GM20431 (cell line): ENCODE measurements around the gene BTRC.

ENCODE experiments used
- in situ Hi-C: fragments of 300-500 bp; cut with MseI, MboI; formaldehyde crosslinking; loops from one replicate; pipeline ENCODE4 v1.15.0; 2020; ENCODE audit warnings: low sequenced_read_pairs; ENCODE audit not compliant: unreplicated experiment

Gene BTRC

GRCh38 chr10:101602761-101603398 lies 248.9 kb downstream of the BTRC start:
- in situ Hi-C loops: loop anchor here (5.0 kb wide), 1 partner anchor 179 kb away; the partner anchor contains the start of gene NPM3
